Astrocyte of the spinal cord (primary cell): ENCODE measurements around the gene NKAIN4.

ENCODE experiments used
- DNase-seq: peaks from one replicate; pipeline ENCODE4 v3.0.0; 2011; ENCODE audit warnings: low read depth, low spot score
- H3K4me3 ChIP-seq: 2 replicates; pipeline ENCODE4 v1.5.1; 2011; ENCODE audit warnings: low read depth, mild to moderate bottlenecking, low read length, moderate library complexity
- in situ Hi-C: cut with HindIII; loops from 2 replicates; pipeline ENCODE4 v1.10.0; 2017; ENCODE audit warnings: low sequenced_read_pairs
- TF ChIP-seq, protein P1 (sequence below): IDR thresholded peaks from 2 replicates; pipeline ENCODE4 v1.5.1; 2012; ENCODE audit warnings: low read depth, mild to moderate bottlenecking, low read length, inconsistent platforms

The NKAIN4 gene

DNA sequence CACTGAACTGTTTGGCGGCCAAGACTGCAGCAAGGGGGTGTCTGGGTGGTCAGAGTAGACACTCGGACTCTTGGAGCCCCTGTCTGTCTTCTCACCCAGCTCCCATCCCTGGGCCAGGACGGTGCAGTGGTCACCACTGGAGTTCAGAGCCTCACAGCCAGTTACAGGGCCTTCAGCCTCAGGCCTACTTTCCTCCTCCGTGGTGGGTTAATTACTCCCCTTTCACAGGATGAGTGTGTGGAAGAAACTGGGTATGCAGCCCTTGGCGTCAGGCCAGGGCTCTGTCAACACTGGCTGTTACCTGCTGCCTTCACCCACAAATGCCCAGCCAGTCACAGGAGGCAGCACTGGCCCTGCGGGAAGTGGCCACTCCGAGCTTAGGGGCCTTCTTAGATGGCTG, 36.6 kb downstream of the NKAIN4 start:
- in situ Hi-C loops: no loop called here
- H3K4me3 ChIP-seq: no peak overlapping the region
- TF ChIP-seq, protein P1, sequence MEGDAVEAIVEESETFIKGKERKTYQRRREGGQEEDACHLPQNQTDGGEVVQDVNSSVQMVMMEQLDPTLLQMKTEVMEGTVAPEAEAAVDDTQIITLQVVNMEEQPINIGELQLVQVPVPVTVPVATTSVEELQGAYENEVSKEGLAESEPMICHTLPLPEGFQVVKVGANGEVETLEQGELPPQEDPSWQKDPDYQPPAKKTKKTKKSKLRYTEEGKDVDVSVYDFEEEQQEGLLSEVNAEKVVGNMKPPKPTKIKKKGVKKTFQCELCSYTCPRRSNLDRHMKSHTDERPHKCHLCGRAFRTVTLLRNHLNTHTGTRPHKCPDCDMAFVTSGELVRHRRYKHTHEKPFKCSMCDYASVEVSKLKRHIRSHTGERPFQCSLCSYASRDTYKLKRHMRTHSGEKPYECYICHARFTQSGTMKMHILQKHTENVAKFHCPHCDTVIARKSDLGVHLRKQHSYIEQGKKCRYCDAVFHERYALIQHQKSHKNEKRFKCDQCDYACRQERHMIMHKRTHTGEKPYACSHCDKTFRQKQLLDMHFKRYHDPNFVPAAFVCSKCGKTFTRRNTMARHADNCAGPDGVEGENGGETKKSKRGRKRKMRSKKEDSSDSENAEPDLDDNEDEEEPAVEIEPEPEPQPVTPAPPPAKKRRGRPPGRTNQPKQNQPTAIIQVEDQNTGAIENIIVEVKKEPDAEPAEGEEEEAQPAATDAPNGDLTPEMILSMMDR: no peak
- DNase-seq: no peak

GRCh38 chr20:63216849-63217471, 37.3 kb downstream of the NKAIN4 start:
- H3K4me3 ChIP-seq: peak overlapping the region; percentile 58
- in situ Hi-C loops: no loop called here
- DNase-seq: no peak
- TF ChIP-seq, protein P1: no peak

- in situ Hi-C loops: no loop called here
- DNase-seq: peak; percentile 94
- H3K4me3 ChIP-seq: peak within 1 kb of the TSS; percentile 73
- TF ChIP-seq, protein P1: no peak
These were observed 38.0 kb downstream of the NKAIN4 start, which contains the start of gene YTHDF1 for GRCh38 chr20:63216041-63216848. TSS of gene YTHDF1 (minus strand) at chr20:63216131. CDS start at chr20:63215892, 239 bp downstream.

GRCh38 chr20:63215101-63216040, 38.9 kb downstream of the NKAIN4 start:
- H3K4me3 ChIP-seq: peak overlapping the region; percentile 73
- DNase-seq: peak; percentile 46
- in situ Hi-C loops: no loop called here
- TF ChIP-seq, protein P1: peak; percentile 69

- TF ChIP-seq, protein P1: no peak
- no peak for DNase-seq
- in situ Hi-C loops: no loop called here
- H3K4me3 ChIP-seq: no peak overlapping the region
These were observed 39.7 kb downstream of the NKAIN4 start for GRCh38 chr20:63214514-63214913.

- H3K4me3 ChIP-seq: no peak overlapping the region
- in situ Hi-C loops: no loop called here
- DNase-seq: no peak
- TF ChIP-seq, protein P1: no peak
These were observed 41.5 kb downstream of the NKAIN4 start for GRCh38 chr20:63212792-63213191.
